ENCODE data around the gene TMEM43. TPM values are rescaled to one million over a fixed set of nuclear protein-coding genes. Genes with fewer than 3 reads are reported as not detected.
A peak's percentile ranks its signal among the peaks of the same experiment; 100 is the strongest.

Gene TMEM43
- total and polyA plus RNA-seq, 2 of the 13 experiments (the other 11 are each of a cell fraction or from before 2014, with no cell fraction given): 48.9 to 50.5 TPM

GRCh38 chr3:14178247-14179113 is 53.6 kb downstream of the TMEM43 start, which contains the start of the genes LSM3 and XPC (continued):
- TF ChIP-seq AKNA (CRISPR knock-in tag; IDR thresholded peaks at IDR 0.05; ENCODE audit: borderline replicate concordance) (0 out of 2 replicates have a peak, but pooled peaks have one; percentile 33), ZNF280D (CRISPR knock-in tag; IDR thresholded peaks at IDR 0.05) (peak; percentile 70; the same call in 1 of the 2 replicates), HNRNPLL (IDR thresholded peaks at IDR 0.05; ENCODE audit: low read depth, low read length, poor library complexity, severe bottlenecking) (peak; percentile 98), YEATS4 (CRISPR knock-in tag; IDR thresholded peaks at IDR 0.05; ENCODE audit: borderline replicate concordance) (peak; percentile 86), NR0B2 (CRISPR knock-in tag; IDR thresholded peaks at IDR 0.05) (peak; percentile 66; the same call in 1 of the 2 replicates), JUNB (CRISPR knock-in tag; IDR thresholded peaks at IDR 0.05; ENCODE audit: borderline replicate concordance) (no peak), ZNF335 (CRISPR knock-in tag; IDR thresholded peaks at IDR 0.05) (no peak)
- TF ChIP-seq, protein P1, sequence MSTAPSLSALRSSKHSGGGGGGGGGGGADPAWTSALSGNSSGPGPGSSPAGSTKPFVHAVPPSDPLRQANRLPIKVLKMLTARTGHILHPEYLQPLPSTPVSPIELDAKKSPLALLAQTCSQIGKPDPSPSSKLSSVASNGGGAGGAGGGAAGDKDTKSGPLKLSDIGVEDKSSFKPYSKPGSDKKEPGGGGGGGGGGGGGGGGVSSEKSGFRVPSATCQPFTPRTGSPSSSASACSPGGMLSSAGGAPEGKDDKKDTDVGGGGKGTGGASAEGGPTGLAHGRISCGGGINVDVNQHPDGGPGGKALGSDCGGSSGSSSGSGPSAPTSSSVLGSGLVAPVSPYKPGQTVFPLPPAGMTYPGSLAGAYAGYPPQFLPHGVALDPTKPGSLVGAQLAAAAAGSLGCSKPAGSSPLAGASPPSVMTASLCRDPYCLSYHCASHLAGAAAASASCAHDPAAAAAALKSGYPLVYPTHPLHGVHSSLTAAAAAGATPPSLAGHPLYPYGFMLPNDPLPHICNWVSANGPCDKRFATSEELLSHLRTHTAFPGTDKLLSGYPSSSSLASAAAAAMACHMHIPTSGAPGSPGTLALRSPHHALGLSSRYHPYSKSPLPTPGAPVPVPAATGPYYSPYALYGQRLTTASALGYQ (CRISPR knock-in tag; IDR thresholded peaks at IDR 0.05): peak; percentile 66
- TF ChIP-seq, protein P2, sequence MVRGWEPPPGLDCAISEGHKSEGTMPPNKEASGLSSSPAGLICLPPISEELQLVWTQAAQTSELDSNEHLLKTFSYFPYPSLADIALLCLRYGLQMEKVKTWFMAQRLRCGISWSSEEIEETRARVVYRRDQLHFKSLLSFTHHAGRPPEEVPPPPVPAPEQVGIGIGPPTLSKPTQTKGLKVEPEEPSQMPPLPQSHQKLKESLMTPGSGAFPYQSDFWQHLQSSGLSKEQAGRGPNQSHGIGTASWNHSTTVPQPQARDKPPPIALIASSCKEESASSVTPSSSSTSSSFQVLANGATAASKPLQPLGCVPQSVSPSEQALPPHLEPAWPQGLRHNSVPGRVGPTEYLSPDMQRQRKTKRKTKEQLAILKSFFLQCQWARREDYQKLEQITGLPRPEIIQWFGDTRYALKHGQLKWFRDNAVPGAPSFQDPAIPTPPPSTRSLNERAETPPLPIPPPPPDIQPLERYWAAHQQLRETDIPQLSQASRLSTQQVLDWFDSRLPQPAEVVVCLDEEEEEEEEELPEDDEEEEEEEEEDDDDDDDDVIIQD (CRISPR knock-in tag; IDR thresholded peaks at IDR 0.05; ENCODE audit: low read depth): peak; percentile 85; the same call in 1 of the 2 replicates
